Subcutaneous abdominal adipose tissue (tissue), 5 donors: ENCODE data around the gene DOCK7.

ENCODE experiments used
- H3K27ac ChIP-seq: one replicate; pipeline ENCODE4 v1.7.0; 2013; ENCODE audit warnings: low read depth, mild to moderate bottlenecking, inconsistent platforms, low read length, moderate library complexity
- H3K27me3 ChIP-seq, 5 donors: one replicate each; pipeline ENCODE4 v1.7.0; 2013; ENCODE audit warnings: low read length in 5 of 5, inconsistent platforms in 1 of 5; ENCODE audit not compliant: control insufficient read depth in 5 of 5, insufficient read depth in 4 of 5
- H3K36me3 ChIP-seq, 5 donors: one replicate each; pipeline ENCODE4 v1.7.0; 2013; ENCODE audit warnings: low read length in 5 of 5; ENCODE audit not compliant: control insufficient read depth in 5 of 5, insufficient read depth in 5 of 5
- H3K4me1 ChIP-seq, 5 donors: one replicate each; pipeline ENCODE4 v1.7.0; 2013; ENCODE audit warnings: low read length in 5 of 5, mild to moderate bottlenecking in 3 of 5, moderate library complexity in 1 of 5; ENCODE audit not compliant: control insufficient read depth in 5 of 5, insufficient read depth in 5 of 5
- H3K4me3 ChIP-seq, 5 donors: one replicate each; pipeline ENCODE4 v1.7.0; 2013; ENCODE audit warnings: low read length in 5 of 5, low read depth in 1 of 5
- H3K9ac ChIP-seq, 5 donors: one replicate each; pipeline ENCODE4 v1.7.0; 2013; ENCODE audit warnings: low read length in 5 of 5, mild to moderate bottlenecking in 4 of 5, moderate library complexity in 3 of 5
- H3K9me3 ChIP-seq, 5 donors: one replicate each; pipeline ENCODE4 v1.7.0; 2013; ENCODE audit warnings: low read length in 5 of 5; ENCODE audit not compliant: control insufficient read depth in 5 of 5
- donor health status: healthy.
- donor health status: healthy.
- donor health status: healthy.
- donor health status: healthy.
- donor health status: healthy.

The DOCK7 gene

GRCh38 chr1:62444701-62445100, 243.5 kb downstream of the DOCK7 start:
- Histone ChIP-seq H3K9ac (no peak overlapping the region), H3K4me1 (no peaks in the 10 kb centered on the region), H3K9me3 (no peaks in the 10 kb centered on the region), H3K4me3 (no peak overlapping the region), H3K27me3 (no peaks in the 10 kb centered on the region), H3K36me3 (peaks cover 40 to 70% (median 43%) of the 10 kb centered on the region in 5 donors), H3K27ac (no peak overlapping the region)

GRCh38 chr1:62439652-62440371, 248.4 kb downstream of the DOCK7 start:
- Histone ChIP-seq H3K27me3 (no peaks in the 10 kb centered on the region), H3K9me3 (no peaks in the 10 kb centered on the region), H3K4me3 (no peak overlapping the region), H3K9ac (no peak overlapping the region), H3K27ac (no peak overlapping the region), H3K36me3 (peaks cover 8 to 26% (median 16%) of the 10 kb centered on the region in 5 donors), H3K4me1 (peaks cover 4 to 25% (median 23%) of the 10 kb centered on the region in 5 donors)

- Histone ChIP-seq H3K4me1 (peaks cover 4 to 25% (median 23%) of the 10 kb centered on the region in 5 donors), H3K4me3 (peak overlapping the region; percentile 76 to 98 (median 96)), H3K36me3 (peaks cover 3 to 15% (median 10%) of the 10 kb centered on the region in 5 donors), H3K9me3 (no peaks in the 10 kb centered on the region), H3K27me3 (no peaks in the 10 kb centered on the region), H3K9ac (peak overlapping the region; percentile 64 to 94 (median 85)), H3K27ac (peak overlapping the region; percentile 94)
Measured at GRCh38 chr1:62438163-62438562, 250.0 kb downstream of the DOCK7 start.

- peak overlapping the region; percentile 94 for H3K27ac ChIP-seq
- peaks cover 0 to 9% (median 8%) of the 10 kb centered on the region in 5 donors for H3K36me3 ChIP-seq
- no peaks in the 10 kb centered on the region for H3K9me3 ChIP-seq
- peak overlapping the region; percentile 76 to 98 (median 96) for H3K4me3 ChIP-seq
- H3K27me3 ChIP-seq = no peaks in the 10 kb centered on the region
- peaks cover 4 to 25% (median 23%) of the 10 kb centered on the region in 5 donors for H3K4me1 ChIP-seq
- H3K9ac ChIP-seq = peak overlapping the region; percentile 64 to 94 (median 85)
Measured at GRCh38 chr1:62437273-62437940, 250.8 kb downstream of the DOCK7 start.

- H3K4me1 ChIP-seq = peaks cover 4 to 25% (median 23%) of the 10 kb centered on the region in 5 donors
- H3K4me3 ChIP-seq = peak within 1 kb of the TSS; percentile 94 to 98 (median 97)
- H3K9me3 ChIP-seq = no peaks in the 10 kb centered on the region
- H3K9ac ChIP-seq = peak within 1 kb of the TSS; percentile 92 to 98 (median 98)
- H3K27ac ChIP-seq = peak within 1 kb of the TSS; percentile 94
- peaks cover 0 to 5% (median 3%) of the 10 kb centered on the region in 5 donors for H3K36me3 ChIP-seq
- no peaks in the 10 kb centered on the region for H3K27me3 ChIP-seq
Measured at GRCh38 chr1:62436466-62437272, 251.5 kb downstream of the DOCK7 start, which contains the start of gene USP1. Gene USP1, plus strand, starts transcription at chr1:62437049. Its CDS starts 2,819 bp downstream, at chr1:62439868.

- Histone ChIP-seq H3K27me3 (no peaks in the 10 kb centered on the region), H3K4me3 (peak overlapping the region; percentile 94 to 98 (median 97)), H3K36me3 (peaks cover 0 to 2% (median 0%) of the 10 kb centered on the region in 5 donors), H3K4me1 (peaks cover 4 to 25% (median 23%) of the 10 kb centered on the region in 5 donors), H3K9ac (peak overlapping the region; percentile 92 to 98 (median 98)), H3K9me3 (no peaks in the 10 kb centered on the region), H3K27ac (peak overlapping the region; percentile 94)
Measured at GRCh38 chr1:62436039-62436465, 252.1 kb downstream of the DOCK7 start.

- H3K27me3 ChIP-seq = no peaks in the 10 kb centered on the region
- H3K4me1 ChIP-seq = peaks cover 4 to 25% (median 23%) of the 10 kb centered on the region in 5 donors
- peaks cover 0 to under 1% (median 0%) of the 10 kb centered on the region in 5 donors for H3K36me3 ChIP-seq
- H3K27ac ChIP-seq = peak overlapping the region; percentile 94
- peak overlapping the region; percentile 94 to 98 (median 97) for H3K4me3 ChIP-seq
- H3K9me3 ChIP-seq = no peaks in the 10 kb centered on the region
- H3K9ac ChIP-seq = peak overlapping the region; percentile 92 to 98 (median 98)
Measured at GRCh38 chr1:62435231-62436038, 252.8 kb downstream of the DOCK7 start.

- H3K4me3 ChIP-seq = no peak overlapping the region
- H3K9ac ChIP-seq = no peak overlapping the region
- no peaks in the 10 kb centered on the region for H3K27me3 ChIP-seq
- H3K36me3 ChIP-seq = no peaks in the 10 kb centered on the region
- H3K27ac ChIP-seq = no peak overlapping the region
- peaks cover 4 to 25% (median 23%) of the 10 kb centered on the region in 5 donors for H3K4me1 ChIP-seq
- H3K9me3 ChIP-seq = no peaks in the 10 kb centered on the region
Measured at GRCh38 chr1:62434618-62435001, 253.6 kb downstream of the DOCK7 start.
